ENCODE measurements around the gene ESR1. TPM values are rescaled to one million over a fixed set of nuclear protein-coding genes. Genes with fewer than 3 reads are reported as not detected.

The ESR1 gene
- total RNA-seq, 1 experiment from 2014 or later: not detected

- H3K79me2 ChIP-seq (ENCODE audit: insufficient read depth, low read length): no peaks in the 10 kb centered on the region
- H3K4me2 ChIP-seq (ENCODE audit: insufficient read depth, insufficient read length, low read length): no peak overlapping the region
- no peak overlapping the region for H3K56ac ChIP-seq (ENCODE audit: insufficient read length, low read depth, low read length)
- Mint-ChIP-seq H3K4me1 (no peaks in the 10 kb centered on the region), H3K27me3 (ENCODE audit: low read depth) (no peaks in the 10 kb centered on the region), H3K27ac (no peak overlapping the region), H3K36me3 (ENCODE audit: insufficient read depth in 1 of 3, low read depth in 3 of 3) (no peaks in the 10 kb centered on the region), H3K4me3 (no peak overlapping the region), H3K9me3 (no peaks in the 10 kb centered on the region; a peak in 1 of 5 replicates)
- no peaks in the 10 kb centered on the region for H3K23me2 ChIP-seq (ENCODE audit: insufficient read length, low read depth, low read length, poor library complexity, severe bottlenecking)
- TF ChIP-seq CTCF (conservative IDR thresholded peaks at IDR 0.05): no peak
- H2BK12ac ChIP-seq (ENCODE audit: insufficient read length, low read depth, low read length): no peak overlapping the region
- no peak overlapping the region for H2BK20ac ChIP-seq (ENCODE audit: low read depth, low read length, poor library complexity, severe bottlenecking)
- H2AK5ac ChIP-seq (ENCODE audit: insufficient read length, low read length): no peak overlapping the region
- H4K5ac ChIP-seq (ENCODE audit: insufficient read length, low read depth, low read length): no peak overlapping the region
- H4K91ac ChIP-seq (ENCODE audit: insufficient read length, low read depth, low read length): no peak overlapping the region
- H3K14ac ChIP-seq (ENCODE audit: insufficient read depth, low read length): no peak overlapping the region
- H3K9me3 ChIP-seq (ENCODE audit: control insufficient read depth, low read depth, low read length): no peaks in the 10 kb centered on the region
- no peak overlapping the region for H3K4ac ChIP-seq (ENCODE audit: low read depth, low read length)
- H2AFZ ChIP-seq (ENCODE audit: low read length): no peak overlapping the region
- no peak overlapping the region for H4K8ac ChIP-seq (replicated peaks; ENCODE audit: insufficient read length, low read depth, low read length)
- H3K23ac ChIP-seq (ENCODE audit: insufficient read length, low read depth, low read length): no peak overlapping the region
- no peak overlapping the region for H3T11ph ChIP-seq (ENCODE audit: low read length)
- no peaks in the 10 kb centered on the region for H3K79me1 ChIP-seq (ENCODE audit: insufficient read depth, low read depth, low read length, poor library complexity, severe bottlenecking)
- no peak overlapping the region for H2BK5ac ChIP-seq (ENCODE audit: insufficient read length, low read length)
- H3K27ac ChIP-seq (ENCODE audit: insufficient read length, low read depth, low read length): no peak overlapping the region
- no peak overlapping the region for H3K9ac ChIP-seq (ENCODE audit: extremely low read depth, insufficient read length, low read length)
- no peak overlapping the region for H2BK15ac ChIP-seq (ENCODE audit: low read depth, low read length)
- no peaks in the 10 kb centered on the region for H3K27me3 ChIP-seq (ENCODE audit: insufficient read depth, low read length)
- no peak overlapping the region for H3K18ac ChIP-seq (ENCODE audit: insufficient read length, low read depth, low read length)
- no peak for DNase-seq
- H2BK120ac ChIP-seq (ENCODE audit: low read depth, low read length, poor library complexity, severe bottlenecking): no peak overlapping the region
- no peaks in the 10 kb centered on the region for H4K20me1 ChIP-seq (ENCODE audit: control insufficient read depth, insufficient read depth, insufficient read length)
- WGBS (ENCODE audit: extremely low coverage, insufficient read length, low lambda C conversion rate): no CpG with 5 or more reads among the region's 6 CpGs
- no peaks in the 10 kb centered on the region for H3K4me1 ChIP-seq (ENCODE audit: insufficient read depth, low read length)
These were observed 194.8 kb downstream of the ESR1 start for GRCh38 chr6:152002306-152002705.
